ENCODE results near the gene GSTM1. TPM values are rescaled to one million over a fixed set of nuclear protein-coding genes. Genes with fewer than 3 reads are reported as not detected.
"Not testable (repeated sequence)": the region's sequence is repeated elsewhere in the genome, so short reads cannot be mapped to it uniquely, and the experiment has no call there.

GSTM1 gene
- total and polyA plus RNA-seq, 10 of the 15 experiments (the other 5 are each of a cell fraction or from before 2014, with no cell fraction given): 16.0 to 75.6 (median 46.4) TPM

- TF ChIP-seq, protein P1, sequence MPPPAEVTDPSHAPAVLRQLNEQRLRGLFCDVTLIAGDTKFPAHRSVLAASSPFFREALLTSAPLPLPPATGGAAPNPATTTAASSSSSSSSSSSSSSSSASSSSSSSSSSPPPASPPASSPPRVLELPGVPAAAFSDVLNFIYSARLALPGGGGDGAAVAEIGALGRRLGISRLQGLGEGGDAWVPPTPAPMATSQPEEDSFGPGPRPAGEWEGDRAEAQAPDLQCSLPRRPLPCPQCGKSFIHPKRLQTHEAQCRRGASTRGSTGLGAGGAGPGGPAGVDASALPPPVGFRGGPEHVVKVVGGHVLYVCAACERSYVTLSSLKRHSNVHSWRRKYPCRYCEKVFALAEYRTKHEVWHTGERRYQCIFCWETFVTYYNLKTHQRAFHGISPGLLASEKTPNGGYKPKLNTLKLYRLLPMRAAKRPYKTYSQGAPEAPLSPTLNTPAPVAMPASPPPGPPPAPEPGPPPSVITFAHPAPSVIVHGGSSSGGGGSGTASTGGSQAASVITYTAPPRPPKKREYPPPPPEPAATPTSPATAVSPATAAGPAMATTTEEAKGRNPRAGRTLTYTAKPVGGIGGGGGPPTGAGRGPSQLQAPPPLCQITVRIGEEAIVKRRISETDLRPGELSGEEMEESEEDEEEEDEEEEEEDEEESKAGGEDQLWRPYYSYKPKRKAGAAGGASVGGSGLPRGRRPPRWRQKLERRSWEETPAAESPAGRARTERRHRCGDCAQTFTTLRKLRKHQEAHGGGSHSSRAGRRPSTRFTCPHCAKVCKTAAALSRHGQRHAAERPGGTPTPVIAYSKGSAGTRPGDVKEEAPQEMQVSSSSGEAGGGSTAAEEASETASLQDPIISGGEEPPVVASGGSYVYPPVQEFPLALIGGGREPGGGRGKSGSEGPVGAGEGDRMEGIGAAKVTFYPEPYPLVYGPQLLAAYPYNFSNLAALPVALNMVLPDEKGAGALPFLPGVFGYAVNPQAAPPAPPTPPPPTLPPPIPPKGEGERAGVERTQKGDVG (CRISPR knock-in tag; IDR thresholded peaks at IDR 0.05): no peak
- TF ChIP-seq SIN3A (IDR thresholded peaks at IDR 0.05; ENCODE audit: low read depth, low read length): no peak
These were observed 27.5 kb upstream of the GSTM1 start (continued) for GRCh38 chr1:109659997-109660690.

GRCh38 chr1:109660691-109661026 is 27.0 kb upstream of the GSTM1 start:
- BruUV-seq (replicated peaks); H3K9ac ChIP-seq (ENCODE audit: control insufficient read depth, insufficient read depth, low read length); H2AFZ ChIP-seq (ENCODE audit: control insufficient read depth, low read depth, low read length); H3K27me3 ChIP-seq (replicated peaks in 1 of 2; ENCODE audit: control insufficient read depth in 2 of 2, insufficient read depth in 2 of 2, low read length in 1 of 2); DNase-seq (ENCODE audit: low read depth, low spot score); H3K9me3 ChIP-seq (replicated peaks; ENCODE audit: control insufficient read depth, insufficient read depth, low read length); H4K20me1 ChIP-seq (ENCODE audit: control insufficient read depth, insufficient read depth); FAIRE-seq; H3K36me3 ChIP-seq (ENCODE audit: control insufficient read depth in 2 of 2, insufficient read depth in 2 of 2, low read length in 1 of 2); ATAC-seq; H3K79me2 ChIP-seq (ENCODE audit: control insufficient read depth, insufficient read depth, low read length); H3K4me2 ChIP-seq (ENCODE audit: control insufficient read depth, insufficient read depth); POLR2A ChIA-PET; in situ Hi-C loops (cut with MboI); H3K4me3 ChIP-seq; H3K27ac ChIP-seq (ENCODE audit: control insufficient read depth, insufficient read depth); H3K4me1 ChIP-seq (ENCODE audit: control insufficient read depth, insufficient read depth, low read length); intact Hi-C loops (cut with micrococcal nuclease; ENCODE audit: unreplicated experiment): not testable (repeated sequence)
- ChIA-PET RAD21 (ENCODE audit: unreplicated experiment) (interaction anchor here (0.7 kb wide), 1 partner anchor 8 kb away, joined by 3 read pairs; no protein-coding TSS in a partner anchor), SMC1A (ENCODE audit: uncharacterized antibody, unreplicated experiment) (interaction anchor here (1.1 to 1.2 kb wide), 2 partner anchors 10 to 93 kb away, joined by 3 read pairs; no protein-coding TSS in a partner anchor), CTCF (interaction anchor here (3.7 kb wide), 1 partner anchor 21 kb away, joined by 23 read pairs; no protein-coding TSS in a partner anchor)
- WGBS (ENCODE audit: insufficient coverage, insufficient replicate concordance, low lambda C conversion rate, missing lambda C conversion rate): 49% methylated on average over 4 of the region's 4 CpGs

All from GM12878 (cell line).